Measurements from ENCODE around the gene DOK4.
"Not testable (repeated sequence)": the region's sequence is repeated elsewhere in the genome, so short reads cannot be mapped to it uniquely, and the experiment has no call there.

DOK4 gene

DNA sequence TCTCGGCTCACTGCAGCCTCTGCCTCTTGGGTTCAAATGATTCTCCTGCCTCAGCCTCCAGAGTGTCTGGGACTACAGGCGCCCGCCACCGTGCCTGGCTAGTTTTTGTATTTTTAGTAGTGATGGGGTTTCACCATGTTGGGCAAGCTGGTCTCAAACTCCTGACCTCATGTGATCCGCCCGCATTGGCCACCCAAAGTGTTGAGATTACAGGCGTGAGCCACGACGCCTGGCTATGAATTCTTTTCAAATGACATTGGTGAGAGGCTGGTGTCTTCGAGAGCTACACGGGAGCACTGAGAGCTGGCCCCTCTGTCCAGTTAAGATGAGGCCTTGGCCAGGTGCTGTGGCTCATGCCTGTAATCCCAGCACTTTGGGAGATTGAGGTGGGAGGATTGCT is 13.6 kb upstream of the DOK4 start:
- not testable (repeated sequence) for H3K9ac ChIP-seq (ENCODE audit: low read length in 2 of 2); H3K27ac ChIP-seq (ENCODE audit: low read length); H3K36me3 ChIP-seq (ENCODE audit: control insufficient read depth in 2 of 2, insufficient read depth in 2 of 2, low read length in 2 of 2); H3K4me1 ChIP-seq (ENCODE audit: control insufficient read depth, insufficient read depth, low read length); H3K9me3 ChIP-seq (ENCODE audit: control insufficient read depth in 2 of 2, low read length in 2 of 2); H3K27me3 ChIP-seq (ENCODE audit: control insufficient read depth in 1 of 2, insufficient read depth in 2 of 2, low read length in 2 of 2); H3K4me3 ChIP-seq (ENCODE audit: low read length in 2 of 2)

DNA sequence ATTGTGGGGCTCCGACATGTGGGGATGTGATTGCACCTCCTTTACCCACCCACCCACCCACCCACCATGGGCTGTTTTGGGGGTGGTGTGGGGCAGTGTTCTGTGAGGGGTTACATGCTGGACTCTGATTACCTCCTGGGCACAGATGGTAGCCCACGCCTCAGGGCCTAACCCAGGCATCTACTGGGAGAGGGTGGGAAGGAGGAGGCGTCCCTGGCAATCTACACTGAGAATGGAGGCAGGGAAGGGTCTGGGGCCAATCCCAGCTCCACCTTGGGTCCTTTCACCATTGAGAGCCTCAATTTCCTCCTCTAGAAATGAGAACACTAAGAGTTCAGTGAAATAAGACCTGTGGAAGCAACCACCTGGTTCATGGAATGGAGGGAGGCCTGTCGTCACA is 11.7 kb upstream of the DOK4 start:
- Histone ChIP-seq H3K36me3 (ENCODE audit: control insufficient read depth in 2 of 2, insufficient read depth in 2 of 2, low read length in 2 of 2) (no peaks in the 10 kb centered on the region), H3K4me3 (ENCODE audit: low read length in 2 of 2) (no peak overlapping the region), H3K27me3 (ENCODE audit: control insufficient read depth in 1 of 2, insufficient read depth in 2 of 2, low read length in 2 of 2) (no peaks in the 10 kb centered on the region), H3K9ac (ENCODE audit: low read length in 2 of 2) (no peak overlapping the region), H3K4me1 (ENCODE audit: control insufficient read depth, insufficient read depth, low read length) (no peaks in the 10 kb centered on the region), H3K27ac (ENCODE audit: low read length) (no peak overlapping the region), H3K9me3 (ENCODE audit: control insufficient read depth in 2 of 2, low read length in 2 of 2) (no peaks in the 10 kb centered on the region)

DNA sequence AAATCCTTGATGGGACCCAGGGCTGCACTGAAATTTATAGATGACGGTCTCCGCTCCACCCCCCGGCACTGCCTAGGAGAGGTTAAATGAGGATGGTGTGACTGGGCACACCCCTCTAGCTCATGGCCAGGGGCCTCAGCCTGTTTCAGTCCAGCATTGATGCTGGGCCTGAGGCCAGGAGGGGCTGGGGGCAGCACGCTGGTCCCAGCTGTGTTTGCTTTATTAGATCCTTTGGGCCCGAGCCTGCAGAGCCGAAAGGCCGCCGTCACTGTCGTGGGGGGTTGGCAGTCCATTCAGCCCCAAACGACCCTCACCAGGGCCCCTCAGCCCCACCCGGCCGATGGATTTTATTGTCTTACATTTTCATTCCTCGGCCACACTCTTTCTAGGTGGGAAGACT is 10.8 kb upstream of the DOK4 start:
- no peaks in the 10 kb centered on the region for H3K9me3 ChIP-seq (ENCODE audit: control insufficient read depth in 2 of 2, low read length in 2 of 2)
- H3K27me3 ChIP-seq (ENCODE audit: control insufficient read depth in 1 of 2, insufficient read depth in 2 of 2, low read length in 2 of 2): no peaks in the 10 kb centered on the region
- H3K4me3 ChIP-seq (ENCODE audit: low read length in 2 of 2): no peak overlapping the region
- no peak overlapping the region for H3K9ac ChIP-seq (ENCODE audit: low read length in 2 of 2)
- H3K27ac ChIP-seq (ENCODE audit: low read length): no peak overlapping the region
- no peaks in the 10 kb centered on the region for H3K36me3 ChIP-seq (ENCODE audit: control insufficient read depth in 2 of 2, insufficient read depth in 2 of 2, low read length in 2 of 2)
- no peaks in the 10 kb centered on the region for H3K4me1 ChIP-seq (ENCODE audit: control insufficient read depth, insufficient read depth, low read length)

DNA sequence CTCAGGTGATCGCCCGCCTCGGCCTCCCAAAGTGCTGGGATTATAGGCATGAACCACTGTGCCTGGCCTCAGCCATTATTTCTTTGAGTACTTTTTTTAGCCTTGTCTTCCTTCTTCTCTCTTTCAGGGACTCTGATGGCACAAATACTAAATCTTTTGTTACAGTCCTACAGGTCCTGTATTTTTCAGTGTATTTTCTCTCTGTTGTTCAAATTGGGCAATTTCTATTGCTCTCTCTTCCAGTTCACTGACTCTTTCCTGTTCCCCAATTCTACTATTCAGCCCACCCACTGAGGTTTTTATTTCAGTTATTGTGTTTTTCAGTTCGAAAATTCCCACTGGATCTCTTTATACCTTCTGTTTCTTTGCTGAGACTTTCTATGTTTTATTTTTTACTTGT is 7.5 kb upstream of the DOK4 start:
- no peak overlapping the region for H3K4me3 ChIP-seq (ENCODE audit: low read length in 2 of 2)

DNA sequence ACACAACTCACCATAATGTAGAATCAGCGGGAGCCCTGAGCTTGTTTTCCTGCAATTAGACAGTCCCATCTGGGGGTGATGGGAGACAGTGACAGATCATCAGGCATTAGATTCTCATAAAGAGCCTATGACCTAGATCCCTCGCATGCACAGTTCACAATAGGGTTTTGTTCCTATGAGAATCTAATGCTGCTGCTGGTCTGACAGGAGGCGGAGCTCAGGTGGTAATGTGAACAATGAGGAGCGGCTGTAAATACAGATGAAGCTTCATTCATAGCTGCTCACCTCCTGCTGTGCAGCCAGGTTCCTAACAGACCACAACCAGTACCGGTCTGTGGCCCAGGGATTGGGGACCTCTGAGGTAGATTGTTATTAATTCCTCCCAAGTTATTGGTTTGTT is 2.9 kb upstream of the DOK4 start:
- Histone ChIP-seq H3K27ac (ENCODE audit: low read length) (no peak overlapping the region), H3K36me3 (ENCODE audit: control insufficient read depth in 2 of 2, insufficient read depth in 2 of 2, low read length in 2 of 2) (no peaks in the 10 kb centered on the region), H3K9ac (ENCODE audit: low read length in 2 of 2) (no peak overlapping the region), H3K4me3 (ENCODE audit: low read length in 2 of 2) (no peak overlapping the region), H3K27me3 (ENCODE audit: control insufficient read depth in 1 of 2, insufficient read depth in 2 of 2, low read length in 2 of 2) (no peaks in the 10 kb centered on the region), H3K4me1 (ENCODE audit: control insufficient read depth, insufficient read depth, low read length) (peaks cover 22% of the 10 kb centered on the region), H3K9me3 (ENCODE audit: control insufficient read depth in 2 of 2, low read length in 2 of 2) (no peaks in the 10 kb centered on the region)

More for the DNA sequence above, 7.5 kb upstream of the DOK4 start:
- no peaks in the 10 kb centered on the region for H3K36me3 ChIP-seq (ENCODE audit: control insufficient read depth in 2 of 2, insufficient read depth in 2 of 2, low read length in 2 of 2)
- H3K27ac ChIP-seq (ENCODE audit: low read length): no peak overlapping the region
- H3K27me3 ChIP-seq (ENCODE audit: control insufficient read depth in 1 of 2, insufficient read depth in 2 of 2, low read length in 2 of 2): no peaks in the 10 kb centered on the region
- no peaks in the 10 kb centered on the region for H3K4me1 ChIP-seq (ENCODE audit: control insufficient read depth, insufficient read depth, low read length)
- H3K9ac ChIP-seq (ENCODE audit: low read length in 2 of 2): no peak overlapping the region
- no peaks in the 10 kb centered on the region for H3K9me3 ChIP-seq (ENCODE audit: control insufficient read depth in 2 of 2, low read length in 2 of 2)

DNA sequence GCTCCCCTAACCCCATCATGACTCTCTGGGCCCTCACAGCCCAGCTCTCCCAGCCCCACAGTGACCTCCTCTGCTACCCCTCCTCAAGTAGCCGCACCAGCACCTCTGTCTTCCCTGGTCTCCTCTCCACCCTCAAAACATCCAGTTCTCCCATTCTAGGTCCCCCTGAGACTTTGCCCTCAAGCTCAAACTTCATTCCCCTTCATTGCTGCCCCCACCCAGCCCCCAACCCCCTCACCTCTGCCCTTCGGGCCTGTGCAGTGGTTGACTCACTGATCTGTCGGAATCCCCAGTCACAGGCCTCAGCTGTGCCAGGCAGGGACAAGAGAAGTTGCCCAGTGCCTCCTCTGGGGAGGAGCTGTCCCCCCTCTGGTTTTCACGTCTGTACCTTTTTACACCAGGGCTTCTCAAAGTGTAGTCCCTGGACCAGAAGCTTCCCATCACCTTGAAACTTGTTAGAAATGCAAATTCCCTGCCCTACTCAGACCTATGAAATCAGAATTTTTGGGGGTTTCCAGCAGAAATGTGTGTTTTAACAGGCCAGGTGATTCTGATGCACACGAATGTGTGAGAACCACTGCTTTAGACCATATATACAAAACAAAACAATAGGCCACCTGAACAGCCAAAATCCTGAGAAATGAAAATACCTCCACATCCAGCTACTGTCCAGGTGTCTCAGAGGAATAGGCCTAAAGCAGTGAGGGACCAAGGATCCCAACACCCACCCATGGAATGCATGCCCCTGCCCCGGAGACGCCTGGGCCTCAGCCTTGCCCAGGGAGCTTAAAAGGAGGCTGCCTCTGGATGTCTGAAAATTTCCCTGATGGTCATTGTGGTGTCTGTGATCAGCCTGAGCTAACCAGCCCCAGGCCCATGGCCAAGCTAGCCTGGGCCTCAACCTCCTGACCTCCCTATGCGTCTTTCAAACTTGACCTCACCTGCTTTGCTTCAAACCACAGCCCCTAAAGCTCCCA is 853 bp upstream of the DOK4 start:
- no peaks in the 10 kb centered on the region for H3K9me3 ChIP-seq (ENCODE audit: control insufficient read depth in 2 of 2, low read length in 2 of 2)
- peak overlapping the region; percentile 51 to 60 for H3K9ac ChIP-seq (ENCODE audit: low read length in 2 of 2)
- H3K27ac ChIP-seq (ENCODE audit: low read length): no peak overlapping the region
- H3K4me3 ChIP-seq (ENCODE audit: low read length in 2 of 2): peak overlapping the region; percentile 73 to 87
- H3K27me3 ChIP-seq (ENCODE audit: control insufficient read depth in 1 of 2, insufficient read depth in 2 of 2, low read length in 2 of 2): no peaks in the 10 kb centered on the region
- H3K36me3 ChIP-seq (ENCODE audit: control insufficient read depth in 2 of 2, insufficient read depth in 2 of 2, low read length in 2 of 2): no peaks in the 10 kb centered on the region
- H3K4me1 ChIP-seq (ENCODE audit: control insufficient read depth, insufficient read depth, low read length): peaks cover 22% of the 10 kb centered on the region

DNA sequence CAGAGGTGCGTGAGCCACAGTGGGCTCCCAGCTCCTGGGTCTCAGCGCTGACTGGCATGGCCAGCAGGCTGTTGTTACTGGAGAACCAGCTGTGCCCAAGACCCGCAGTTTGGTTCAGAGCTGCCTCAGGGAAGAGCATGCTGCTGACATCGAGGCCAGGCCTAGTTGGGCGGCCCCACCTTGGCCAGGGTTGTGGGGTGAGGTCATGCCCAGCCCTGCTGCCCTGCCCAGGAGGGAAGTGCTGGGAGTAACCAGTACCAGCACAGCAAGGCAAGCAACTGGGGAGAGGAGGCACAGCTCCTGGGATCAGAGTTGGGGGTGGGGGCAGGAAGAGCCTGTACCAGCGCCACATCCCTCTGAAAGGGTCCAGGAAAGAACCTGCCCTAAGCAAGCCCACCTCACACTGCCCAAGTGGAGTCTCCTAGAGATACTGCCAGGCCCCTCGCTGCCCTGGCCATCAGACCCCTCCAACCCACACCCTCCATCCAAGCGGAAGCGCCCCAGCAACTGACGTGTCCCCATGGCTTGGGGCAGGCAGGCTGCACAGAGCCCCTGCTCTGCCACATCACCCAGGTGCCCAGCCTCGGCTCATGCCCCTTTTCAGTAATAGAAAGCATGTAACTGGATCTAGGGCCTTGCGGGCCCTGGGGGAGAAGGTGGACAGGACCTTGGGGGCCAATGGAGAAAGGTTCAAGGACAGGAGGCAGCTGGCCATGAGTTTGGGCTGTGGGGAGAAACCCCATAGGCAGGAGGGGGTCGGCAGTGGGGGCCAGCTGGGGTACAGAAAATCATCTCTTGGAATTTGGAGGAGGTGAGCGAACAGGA is 990 bp downstream of the DOK4 start:
- peak overlapping the region; percentile 72 to 87 for H3K4me3 ChIP-seq (ENCODE audit: low read length in 2 of 2)
- H3K27me3 ChIP-seq (ENCODE audit: control insufficient read depth in 1 of 2, insufficient read depth in 2 of 2, low read length in 2 of 2): no peaks in the 10 kb centered on the region
- H3K9ac ChIP-seq (ENCODE audit: low read length in 2 of 2): peak overlapping the region; percentile 64 to 80
- H3K4me1 ChIP-seq (ENCODE audit: control insufficient read depth, insufficient read depth, low read length): peaks cover 22% of the 10 kb centered on the region
- no peak overlapping the region for H3K27ac ChIP-seq (ENCODE audit: low read length)
- no peaks in the 10 kb centered on the region for H3K36me3 ChIP-seq (ENCODE audit: control insufficient read depth in 2 of 2, insufficient read depth in 2 of 2, low read length in 2 of 2)
- no peaks in the 10 kb centered on the region for H3K9me3 ChIP-seq (ENCODE audit: control insufficient read depth in 2 of 2, low read length in 2 of 2)

DNA sequence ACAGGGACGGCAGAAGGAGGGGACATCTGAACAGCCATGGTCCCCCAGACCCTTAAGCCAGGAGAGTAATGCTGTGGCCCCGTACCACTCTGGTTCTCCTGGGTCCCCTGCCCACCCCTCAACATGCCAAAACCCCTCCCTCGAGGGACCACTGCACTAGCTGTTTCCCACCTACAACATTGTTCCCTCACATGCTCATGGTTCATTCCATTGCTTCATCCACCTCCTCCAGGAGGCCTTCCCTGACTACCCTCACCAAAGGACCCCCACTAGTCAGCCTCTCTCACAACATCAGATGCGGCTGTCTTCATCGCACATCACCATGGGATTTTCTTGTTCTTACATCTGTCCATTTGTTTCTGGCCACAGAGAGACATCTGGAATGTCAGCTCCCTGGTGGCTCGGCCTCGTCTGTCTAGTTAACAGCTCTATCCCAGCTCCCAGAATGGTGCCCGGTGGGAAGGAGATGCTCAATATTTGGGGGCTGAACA is 1.7 kb downstream of the DOK4 start:
- no peaks in the 10 kb centered on the region for H3K9me3 ChIP-seq (ENCODE audit: control insufficient read depth in 2 of 2, low read length in 2 of 2)
- no peak overlapping the region for H3K4me3 ChIP-seq (ENCODE audit: low read length in 2 of 2)
- no peak overlapping the region for H3K9ac ChIP-seq (ENCODE audit: low read length in 2 of 2)
- no peak overlapping the region for H3K27ac ChIP-seq (ENCODE audit: low read length)
- peaks cover 29% of the 10 kb centered on the region for H3K4me1 ChIP-seq (ENCODE audit: control insufficient read depth, insufficient read depth, low read length)
- no peaks in the 10 kb centered on the region for H3K27me3 ChIP-seq (ENCODE audit: control insufficient read depth in 1 of 2, insufficient read depth in 2 of 2, low read length in 2 of 2)
- no peaks in the 10 kb centered on the region for H3K36me3 ChIP-seq (ENCODE audit: control insufficient read depth in 2 of 2, insufficient read depth in 2 of 2, low read length in 2 of 2)

DNA sequence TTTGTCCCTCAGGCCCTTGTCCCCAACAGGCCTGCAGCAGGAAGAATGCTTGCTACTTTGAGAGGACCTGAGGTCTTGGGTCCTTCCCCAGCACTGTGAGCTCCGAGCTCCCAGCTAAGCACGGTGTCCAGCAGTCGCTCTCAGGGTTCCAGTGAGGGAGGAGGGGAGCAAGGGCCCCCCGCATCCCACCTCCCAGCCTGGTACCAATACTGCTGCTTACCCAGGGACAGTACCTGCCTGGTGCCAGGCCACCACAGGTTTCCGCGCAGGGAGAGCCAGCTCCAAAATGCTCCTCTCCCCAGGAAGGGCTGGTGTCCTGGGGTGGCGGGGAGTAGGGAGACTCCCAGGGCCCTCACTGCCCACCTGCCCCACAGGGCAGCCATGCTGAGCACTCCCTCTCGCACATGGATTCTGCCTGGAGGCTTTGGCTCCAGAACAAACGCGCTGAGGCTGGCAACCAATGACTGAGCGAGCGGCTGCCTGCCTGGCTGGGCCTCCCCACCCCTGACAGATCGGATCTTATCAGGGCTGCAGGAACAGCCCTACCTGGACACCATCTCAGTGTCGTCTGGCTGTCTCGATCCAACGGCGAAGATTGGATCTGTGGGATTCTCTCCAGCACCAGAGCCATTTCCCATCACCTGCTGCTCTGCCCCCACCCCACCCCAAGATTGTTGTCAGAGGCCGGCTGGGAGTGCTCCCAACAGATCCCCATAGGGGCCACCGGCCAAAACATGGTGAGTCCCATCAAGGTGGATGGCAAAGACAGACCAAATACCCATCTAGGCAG is 2.4 kb downstream of the DOK4 start:
- H3K36me3 ChIP-seq (ENCODE audit: control insufficient read depth in 2 of 2, insufficient read depth in 2 of 2, low read length in 2 of 2): no peaks in the 10 kb centered on the region
- H3K4me3 ChIP-seq (ENCODE audit: low read length in 2 of 2): no peak overlapping the region
- H3K27ac ChIP-seq (ENCODE audit: low read length): no peak overlapping the region
- H3K9ac ChIP-seq (ENCODE audit: low read length in 2 of 2): no peak overlapping the region
- peaks cover 35% of the 10 kb centered on the region for H3K4me1 ChIP-seq (ENCODE audit: control insufficient read depth, insufficient read depth, low read length)
- H3K9me3 ChIP-seq (ENCODE audit: control insufficient read depth in 2 of 2, low read length in 2 of 2): no peaks in the 10 kb centered on the region
- no peaks in the 10 kb centered on the region for H3K27me3 ChIP-seq (ENCODE audit: control insufficient read depth in 1 of 2, insufficient read depth in 2 of 2, low read length in 2 of 2)

DNA sequence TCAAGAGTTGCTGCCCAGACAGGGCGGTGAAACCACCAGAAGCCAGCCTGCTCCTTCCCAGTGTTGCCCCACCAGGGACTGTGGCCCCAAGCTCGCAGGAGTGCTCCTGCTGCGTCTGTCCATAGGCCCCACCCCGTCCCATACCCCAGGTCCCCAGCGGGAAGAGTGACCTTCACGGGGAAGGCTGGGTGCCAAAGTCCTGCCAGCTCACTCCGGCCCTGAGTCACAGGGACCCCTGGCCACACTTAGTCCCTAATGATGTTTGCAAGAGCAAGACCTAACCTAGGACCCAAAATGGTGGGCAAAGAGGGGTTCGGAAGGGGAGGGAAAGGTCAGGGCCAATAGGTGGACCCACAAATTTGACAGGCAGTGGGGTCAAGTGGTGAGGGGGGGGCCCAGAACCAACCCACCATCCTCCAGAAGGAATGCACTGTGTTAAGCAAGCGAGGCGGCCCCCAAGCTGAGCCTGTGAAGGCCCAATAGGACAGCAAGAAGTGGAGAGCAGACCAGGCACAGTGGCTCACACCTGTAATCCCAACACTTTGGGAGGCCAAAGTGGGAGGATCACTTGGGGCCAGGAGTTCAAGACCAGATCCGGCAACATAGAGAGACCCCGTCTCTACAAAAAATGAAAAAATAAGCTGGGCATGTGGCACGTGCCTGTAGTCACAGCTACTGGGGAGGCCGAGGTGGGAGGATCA is 3.3 kb downstream of the DOK4 start:
- Histone ChIP-seq H3K27me3 (ENCODE audit: control insufficient read depth in 1 of 2, insufficient read depth in 2 of 2, low read length in 2 of 2) (no peaks in the 10 kb centered on the region), H3K4me1 (ENCODE audit: control insufficient read depth, insufficient read depth, low read length) (peaks cover 36% of the 10 kb centered on the region), H3K9me3 (ENCODE audit: control insufficient read depth in 2 of 2, low read length in 2 of 2) (no peaks in the 10 kb centered on the region), H3K9ac (ENCODE audit: low read length in 2 of 2) (no peak overlapping the region), H3K4me3 (ENCODE audit: low read length in 2 of 2) (no peak overlapping the region), H3K36me3 (ENCODE audit: control insufficient read depth in 2 of 2, insufficient read depth in 2 of 2, low read length in 2 of 2) (no peaks in the 10 kb centered on the region), H3K27ac (ENCODE audit: low read length) (no peak overlapping the region)
